K562 (cell line): ENCODE measurements around the gene SMIM36.

ENCODE experiments used
- BCL6 ChIP-seq: fragments of 250-450 bp; sonication (Bioruptor Pico); IDR thresholded peaks from 2 replicates; pipeline ENCODE4 v1.4.0; 2020
- BHLHE40 ChIP-seq: IDR thresholded peaks from 2 replicates; pipeline ENCODE4 v1.6.1; 2011; ENCODE audit warnings: low read length, improper control_type of control experiment
- CREB1 ChIP-seq, 2 experiments: sonication (generic) in 1 of 2; formaldehyde crosslinking in 1 of 2; IDR thresholded peaks; 2 replicates each; pipeline versions ENCODE4 v1.6.1 to v1.8.0; 2012 to 2022; ENCODE audit warnings: inconsistent platforms in 1 of 2, mild to moderate bottlenecking in 1 of 2, missing genetic modification reagents in 1 of 2, moderate library complexity in 1 of 2
- CTCF ChIP-seq, 3 experiments: IDR thresholded peaks in 2 of 3; conservative IDR thresholded peaks in 1 of 3; 2 replicates each; pipeline ENCODE4 v1.5.1; 2011 to 2012; ENCODE audit warnings: low read length in 3 of 3, mild to moderate bottlenecking in 3 of 3, control low read depth in 2 of 3, improper control_type of control experiment in 1 of 3, inconsistent platforms in 1 of 3, low read depth in 1 of 3, mixed read lengths in 1 of 3, moderate library complexity in 1 of 3; ENCODE audit not compliant: insufficient read depth in 2 of 3
- DPF2 ChIP-seq: fragments of 450-650 bp; IDR thresholded peaks from 2 replicates; pipeline ENCODE4 v1.6.1; 2016
- HBP1 ChIP-seq: fragments of 450-650 bp; formaldehyde crosslinking; IDR thresholded peaks from 2 replicates; pipeline ENCODE4 v1.4.0; 2022; ENCODE audit warnings: missing genetic modification characterization
- HCFC1 ChIP-seq: IDR thresholded peaks from 2 replicates; pipeline ENCODE4 v1.6.1; 2012; ENCODE audit warnings: low read depth, low read length, improper control_type of control experiment
- MAFF ChIP-seq: IDR thresholded peaks from 2 replicates; pipeline ENCODE4 v1.6.1; 2012; ENCODE audit warnings: low read length, improper control_type of control experiment
- POLR2AphosphoS5 ChIP-seq: IDR thresholded peaks from 2 replicates; pipeline ENCODE4 v1.6.1; 2011; ENCODE audit warnings: mild to moderate bottlenecking, low read depth, low read length, moderate library complexity; ENCODE audit not compliant: control insufficient read depth, insufficient read depth
- RAD21 ChIP-seq, 2 experiments: fragments of 250-450 bp in 1 of 2; fragments of 450-650 bp in 1 of 2; sonication (Bioruptor Pico) in 1 of 2; formaldehyde crosslinking in 1 of 2; IDR thresholded peaks in 1 of 2; conservative IDR thresholded peaks in 1 of 2; 2 replicates each; pipeline versions ENCODE4 v1.4.0 to v1.8.0; 2020 to 2022; ENCODE audit warnings: mild to moderate bottlenecking in 2 of 2, moderate library complexity in 1 of 2
- SPI1 ChIP-seq: IDR thresholded peaks from 2 replicates; pipeline ENCODE4 v1.6.1; 2011; ENCODE audit warnings: low read depth, low read length, control low read depth, borderline replicate concordance
- ZNF282 ChIP-seq: sonication (generic); formaldehyde crosslinking; IDR thresholded peaks from 2 replicates; pipeline ENCODE4 v1.8.1; 2023; ENCODE audit warnings: missing genetic modification reagents
- ZNF41 ChIP-seq: fragments of 250-450 bp; sonication (Bioruptor Pico); conservative IDR thresholded peaks from 2 replicates; pipeline ENCODE4 v1.4.0; 2020; ENCODE audit warnings: mild to moderate bottlenecking
- ZNF445 ChIP-seq: fragments of 250-450 bp; sonication (Bioruptor Pico); IDR thresholded peaks from 2 replicates; pipeline ENCODE4 v1.4.0; 2020; ENCODE audit warnings: low read depth, mild to moderate bottlenecking, moderate library complexity

DNA sequence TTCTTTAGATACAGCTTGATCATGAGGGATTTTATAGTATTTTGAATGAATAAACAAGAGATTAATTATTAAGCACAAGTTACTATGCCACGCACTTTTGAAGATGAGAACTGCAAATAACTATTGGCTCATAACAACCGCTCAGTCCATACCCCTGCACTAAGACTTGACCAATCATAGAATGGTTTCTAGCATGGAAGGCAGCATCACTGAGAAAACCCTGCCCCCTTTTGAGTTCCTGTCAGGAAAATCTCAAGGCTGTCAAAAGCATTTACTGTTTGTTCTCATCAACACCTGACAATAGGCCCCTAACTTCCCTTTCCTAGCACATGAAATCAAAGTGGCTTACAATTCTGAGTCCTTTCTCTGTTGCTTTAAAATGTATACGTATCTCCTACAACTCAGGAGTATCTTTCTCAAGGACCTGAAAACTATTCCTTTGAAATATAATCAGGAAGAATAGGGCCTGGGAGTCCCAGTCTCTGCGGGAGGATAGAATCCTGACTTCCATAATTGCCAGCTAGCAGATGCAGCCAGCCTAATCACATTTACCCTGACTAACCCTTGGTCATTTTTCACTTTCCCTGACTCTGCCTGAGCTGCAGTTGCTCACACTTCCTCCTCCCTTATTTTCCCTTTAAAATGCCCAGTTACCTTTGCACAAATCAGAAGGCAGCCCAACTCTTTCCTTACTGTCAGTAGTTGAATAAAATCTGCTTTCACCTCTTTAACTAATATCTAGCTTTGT lies 80.5 kb downstream of the SMIM36 start:
- no peak for TF ChIP-seq CTCF (IDR thresholded peaks at IDR 0.05 in 2 of 3, conservative IDR thresholded peaks at IDR 0.05 in 1 of 3; ENCODE audit: insufficient read depth in 2 of 3, low read depth in 1 of 3, low read length in 3 of 3)
- TF ChIP-seq CREB1 (IDR thresholded peaks at IDR 0.05) = no peak
- TF ChIP-seq CREB1 (CRISPR knock-in tag; IDR thresholded peaks at IDR 0.05) = no peak
- no peak for TF ChIP-seq RAD21 (CRISPR knock-in tag; conservative IDR thresholded peaks at IDR 0.05 in 1 of 2, IDR thresholded peaks at IDR 0.05 in 1 of 2)
- no peak for TF ChIP-seq MAFF
- TF ChIP-seq HBP1 (CRISPR knock-in tag) = no peak
- no peak for TF ChIP-seq ZNF282 (CRISPR knock-in tag)
- TF ChIP-seq ZNF445 = no peak
- no peak for TF ChIP-seq DPF2
- no peak for TF ChIP-seq POLR2AphosphoS5
- no peak for TF ChIP-seq SPI1
- no peak for TF ChIP-seq BHLHE40
- no peak for TF ChIP-seq ZNF41 (CRISPR knock-in tag)
- TF ChIP-seq BCL6 (CRISPR knock-in tag) = no peak
- no peak for TF ChIP-seq HCFC1
